GM18861 (cell line): ENCODE measurements around the gene RUNX1.

Source experiments
- ATAC-seq: cut with Tn5 transposase; IDR thresholded peaks from one replicate; pipeline ENCODE4 v1.9.1; 2021; ENCODE audit not compliant: unreplicated experiment

RUNX1 gene

DNA sequence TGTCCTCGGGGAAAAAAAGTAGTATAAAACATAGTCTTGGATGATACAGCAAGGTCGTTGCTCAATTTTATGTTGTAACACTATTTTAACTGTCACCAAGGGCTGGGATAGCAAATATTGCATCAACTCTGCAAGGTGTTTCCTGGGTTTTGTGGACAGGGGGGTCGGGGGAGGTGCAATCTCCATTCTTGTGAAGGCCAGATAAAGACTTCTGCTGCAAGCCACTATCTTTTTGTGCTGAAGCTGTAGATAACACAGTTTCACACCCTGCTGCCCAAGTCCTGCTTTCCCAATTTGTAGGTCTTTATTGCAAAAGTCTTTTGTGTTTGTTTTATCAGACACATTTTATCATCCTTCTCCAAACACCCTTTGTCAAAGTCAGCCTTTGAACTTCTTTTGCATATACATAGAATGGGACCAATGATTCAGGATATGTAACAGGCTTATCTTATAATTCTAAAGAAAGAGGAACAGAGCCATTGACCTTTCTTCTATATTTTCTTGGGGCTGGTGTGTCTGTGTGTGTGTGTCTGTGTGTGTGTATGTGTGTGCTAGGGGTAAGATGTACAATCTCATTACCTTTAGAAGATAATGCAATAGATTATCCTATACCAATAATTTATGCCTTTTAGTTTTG, 140.6 kb downstream of the RUNX1 start:
- ATAC-seq = no peak

DNA sequence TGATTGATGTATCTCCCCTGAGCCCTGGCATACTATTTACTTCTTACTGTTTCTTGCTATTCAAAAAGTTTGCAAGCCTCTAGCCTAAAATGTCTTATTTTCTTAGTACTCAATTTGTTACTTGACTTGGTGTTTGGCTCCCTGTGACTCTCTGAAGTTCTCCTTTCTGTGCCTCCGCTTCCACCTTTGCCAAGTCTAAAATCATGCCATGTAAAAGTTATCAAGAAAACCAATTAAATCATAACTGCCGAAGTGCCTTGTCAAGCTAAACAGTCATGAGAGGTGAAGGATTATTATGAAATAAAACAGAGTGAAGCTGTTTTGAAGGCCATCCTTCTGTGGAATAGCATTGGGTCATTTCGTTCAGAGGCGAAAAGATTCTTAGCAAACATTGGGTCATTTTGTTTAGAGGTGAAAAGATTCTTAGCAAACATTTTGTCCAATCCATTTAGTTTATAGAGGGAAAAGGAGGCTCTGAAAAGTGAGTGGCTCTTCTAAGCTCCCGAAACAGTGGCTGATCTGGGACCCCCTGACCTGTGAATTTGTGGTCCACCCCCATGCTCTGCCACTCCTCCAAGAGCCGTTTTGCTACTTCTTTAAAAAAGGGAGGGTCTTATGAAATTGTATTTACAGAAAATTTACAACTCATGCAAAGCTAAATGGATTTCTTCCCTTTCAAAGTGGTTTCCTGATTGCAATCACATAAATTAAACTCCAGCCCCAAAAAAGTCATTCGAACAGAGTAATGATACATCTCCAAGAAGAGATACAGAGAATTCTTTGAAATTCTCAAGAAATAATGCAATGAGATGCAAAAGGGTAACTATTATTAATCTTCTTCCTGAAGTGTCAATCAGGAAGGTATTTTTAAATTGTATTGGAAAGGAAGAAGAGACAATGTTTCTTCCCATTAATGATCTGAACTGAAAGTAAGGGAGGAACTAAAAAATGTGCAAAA, 141.4 kb downstream of the RUNX1 start:
- ATAC-seq = no peak

DNA sequence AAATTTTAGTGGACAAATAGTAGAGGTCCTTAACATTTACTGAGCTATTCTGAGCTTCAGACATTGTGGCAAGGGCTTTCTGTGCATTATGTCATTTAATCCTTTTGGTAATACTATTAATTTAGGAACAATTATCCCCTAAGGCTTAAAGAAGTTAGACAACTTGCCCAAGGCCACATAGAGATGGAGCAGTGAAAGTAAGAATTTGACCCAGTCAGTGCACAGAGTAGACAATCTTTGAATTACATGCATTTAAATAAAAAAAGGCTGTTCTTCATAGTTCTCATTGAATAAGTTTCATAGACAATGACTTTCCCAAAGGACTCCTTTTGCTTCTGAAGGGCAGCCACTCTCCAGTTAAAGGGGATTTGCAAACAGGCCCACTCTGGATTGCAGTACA, 142.7 kb downstream of the RUNX1 start:
- no peak for ATAC-seq

DNA sequence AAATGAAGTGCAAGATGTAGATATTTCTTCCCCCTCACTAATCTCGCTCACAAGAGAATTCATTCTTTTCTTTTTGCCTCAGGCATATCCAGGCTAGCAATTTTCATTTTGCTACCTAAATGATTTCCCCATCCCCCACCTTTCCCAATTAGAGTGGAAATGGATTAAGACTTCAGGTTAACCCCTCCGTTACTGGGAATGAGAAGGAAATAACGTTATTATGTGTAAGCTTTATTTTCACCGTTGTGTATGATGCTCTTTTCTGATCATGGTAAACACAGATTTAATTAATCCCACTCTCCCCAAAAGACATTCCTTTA, 143.9 kb downstream of the RUNX1 start:
- ATAC-seq = no peak

DNA sequence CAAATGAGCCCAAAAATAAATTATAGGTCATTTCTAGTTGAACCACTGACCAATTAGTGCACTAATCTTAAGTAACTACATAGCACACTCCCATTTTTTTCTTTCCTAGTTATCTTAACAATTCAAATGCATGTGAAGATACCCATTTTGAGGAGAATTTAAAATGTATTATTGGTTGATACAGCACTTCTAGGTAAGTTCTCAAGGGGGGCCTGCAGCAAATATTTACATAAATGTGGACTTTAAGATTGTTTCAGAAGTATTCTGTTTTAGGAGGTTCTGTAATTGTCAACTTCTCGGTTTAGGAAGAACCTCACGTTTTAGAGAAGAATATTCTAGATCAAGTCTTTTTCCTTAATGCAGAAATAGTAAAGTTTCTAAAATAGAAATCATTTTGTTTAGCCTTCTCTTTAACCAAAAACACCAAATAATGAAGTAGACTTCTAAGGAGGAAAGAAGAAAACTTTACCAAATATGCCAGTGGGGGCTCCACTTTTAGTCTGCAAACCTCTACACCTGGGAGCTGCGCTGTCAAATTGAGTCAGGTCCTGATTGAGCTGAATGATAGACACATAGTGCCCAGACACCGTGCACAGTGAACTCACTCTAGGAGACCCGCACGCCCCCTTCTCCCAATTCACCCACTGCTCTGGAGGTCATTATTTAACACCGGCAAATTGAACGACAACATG, 144.4 kb downstream of the RUNX1 start:
- no peak for ATAC-seq

DNA sequence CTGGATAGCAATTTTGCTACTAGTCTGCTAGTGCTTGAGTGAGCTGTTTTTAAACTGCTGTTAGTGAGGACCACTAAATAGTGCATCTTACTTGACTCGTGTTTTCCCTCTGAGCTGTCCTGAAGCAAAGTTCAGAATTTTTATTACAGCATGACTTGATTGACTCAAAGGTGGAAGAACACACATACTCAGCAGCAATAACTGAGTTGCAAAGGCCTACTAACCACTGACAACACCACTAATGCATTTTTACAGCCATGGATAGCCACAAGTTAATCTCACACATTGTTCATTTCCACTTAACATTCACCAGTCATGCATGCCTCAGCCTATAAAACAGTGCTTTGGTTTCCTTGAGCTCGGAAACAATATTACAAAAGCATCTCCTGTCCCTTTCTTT, 148.7 kb downstream of the RUNX1 start:
- no peak for ATAC-seq

DNA sequence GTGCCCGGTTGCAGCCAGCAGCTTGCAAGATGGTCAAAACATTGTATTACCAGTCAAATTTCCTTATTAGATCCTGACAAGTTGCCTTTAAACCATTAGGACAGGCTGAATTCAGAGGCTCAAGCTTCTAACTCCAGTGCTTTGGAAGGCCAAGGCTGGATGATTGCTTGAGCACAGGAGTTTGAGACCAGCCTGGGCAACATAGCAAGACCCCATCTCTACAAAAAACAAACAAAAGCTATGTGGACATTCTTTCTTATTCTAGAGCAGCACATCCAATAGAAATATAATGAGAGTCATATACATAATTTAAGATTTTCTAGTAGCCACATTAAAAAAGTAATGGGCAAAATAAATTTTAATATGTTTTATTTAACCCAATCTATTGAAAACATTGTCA, 149.3 kb downstream of the RUNX1 start:
- no peak for ATAC-seq

DNA sequence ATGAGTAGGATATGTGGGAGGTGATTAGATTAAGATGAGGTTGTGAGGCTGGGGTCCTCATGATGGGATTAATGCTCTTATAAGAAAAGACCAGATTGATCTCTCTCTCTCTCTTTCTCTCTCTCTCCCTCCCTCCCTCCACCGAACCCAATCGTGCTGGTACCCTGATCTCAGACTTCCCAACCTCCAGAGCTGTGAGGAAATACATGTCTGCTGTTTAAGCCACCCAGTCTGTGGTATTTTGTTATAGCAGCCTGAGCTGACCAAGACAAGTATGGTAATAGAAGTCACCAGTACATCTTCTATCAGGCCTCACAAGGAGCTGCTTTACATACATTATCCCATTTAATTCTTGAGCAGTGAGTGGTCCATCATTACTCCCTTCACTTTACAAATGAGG, 149.8 kb downstream of the RUNX1 start:
- no peak for ATAC-seq

DNA sequence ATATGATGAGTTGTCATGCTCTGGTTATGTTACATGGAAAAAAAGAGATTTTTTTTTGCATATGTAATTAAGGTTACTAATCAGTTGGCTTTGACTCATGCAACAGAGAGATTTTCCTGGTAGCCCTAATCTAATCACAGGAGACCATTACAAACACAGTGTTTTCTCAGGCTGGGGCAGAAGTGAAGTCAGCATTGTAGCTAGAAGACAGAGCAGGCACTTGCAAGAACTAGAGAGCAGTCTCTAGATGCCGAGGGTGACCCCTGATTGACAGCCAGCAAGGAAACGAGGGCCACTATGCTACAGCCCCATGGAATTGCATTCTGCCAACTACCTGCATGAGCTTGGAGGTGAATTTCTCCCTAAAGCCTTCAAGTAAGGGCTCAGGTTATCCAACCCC, 151.3 kb downstream of the RUNX1 start:
- no peak for ATAC-seq

DNA sequence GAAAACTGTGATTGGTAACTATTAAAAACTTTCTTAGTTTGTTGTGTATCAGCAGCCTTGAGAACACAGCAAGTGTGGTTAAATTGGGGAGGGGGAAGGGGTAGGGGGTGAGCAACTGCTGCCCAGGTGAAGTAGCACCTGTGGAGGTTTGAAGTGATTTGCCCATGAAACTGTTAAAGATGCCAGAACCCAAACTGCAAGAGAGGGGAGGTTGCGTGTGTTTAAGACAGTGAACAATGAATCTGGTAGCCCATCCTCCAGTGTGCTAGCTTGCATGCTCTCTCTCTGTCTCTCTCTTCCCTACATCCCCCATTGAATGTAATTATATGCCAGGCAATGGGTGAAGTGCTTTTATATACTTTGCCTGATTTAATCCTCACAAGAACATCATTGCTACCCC, 154.7 kb downstream of the RUNX1 start:
- ATAC-seq = no peak

DNA sequence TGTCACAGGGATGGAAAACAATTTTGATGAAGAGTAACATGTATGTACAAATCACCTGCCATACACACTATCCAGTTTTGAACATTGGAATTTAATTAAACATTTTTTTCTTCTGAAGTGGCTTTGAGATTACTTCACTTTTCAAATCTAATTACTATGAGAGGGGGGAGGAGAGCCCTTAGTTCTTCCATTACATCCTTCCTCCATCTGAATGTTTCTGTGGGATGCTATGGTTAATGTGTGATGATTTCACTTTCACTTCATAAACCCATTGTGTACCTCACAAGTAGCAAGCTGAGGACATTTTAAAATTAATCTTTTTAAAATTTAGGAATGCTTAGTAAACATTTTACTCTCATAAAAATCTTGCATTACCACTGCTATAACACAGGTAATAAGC, 156.9 kb downstream of the RUNX1 start:
- ATAC-seq = no peak

DNA sequence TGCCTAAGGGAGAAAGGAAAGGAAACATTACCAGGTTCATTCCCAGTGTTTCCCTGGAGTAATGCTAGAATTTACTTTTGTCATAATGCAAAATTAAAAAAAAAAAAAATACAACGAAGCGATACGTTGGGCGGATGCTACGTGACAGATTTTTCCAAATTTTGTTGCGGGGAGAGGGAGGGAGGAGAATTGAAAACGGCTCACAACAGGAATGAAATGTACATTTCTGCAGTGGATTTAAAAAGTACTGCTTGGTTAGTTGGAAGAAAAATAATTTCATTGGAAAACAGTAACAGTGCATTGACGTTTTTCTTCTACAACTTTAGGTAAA, 157.5 kb downstream of the RUNX1 start:
- no peak for ATAC-seq

DNA sequence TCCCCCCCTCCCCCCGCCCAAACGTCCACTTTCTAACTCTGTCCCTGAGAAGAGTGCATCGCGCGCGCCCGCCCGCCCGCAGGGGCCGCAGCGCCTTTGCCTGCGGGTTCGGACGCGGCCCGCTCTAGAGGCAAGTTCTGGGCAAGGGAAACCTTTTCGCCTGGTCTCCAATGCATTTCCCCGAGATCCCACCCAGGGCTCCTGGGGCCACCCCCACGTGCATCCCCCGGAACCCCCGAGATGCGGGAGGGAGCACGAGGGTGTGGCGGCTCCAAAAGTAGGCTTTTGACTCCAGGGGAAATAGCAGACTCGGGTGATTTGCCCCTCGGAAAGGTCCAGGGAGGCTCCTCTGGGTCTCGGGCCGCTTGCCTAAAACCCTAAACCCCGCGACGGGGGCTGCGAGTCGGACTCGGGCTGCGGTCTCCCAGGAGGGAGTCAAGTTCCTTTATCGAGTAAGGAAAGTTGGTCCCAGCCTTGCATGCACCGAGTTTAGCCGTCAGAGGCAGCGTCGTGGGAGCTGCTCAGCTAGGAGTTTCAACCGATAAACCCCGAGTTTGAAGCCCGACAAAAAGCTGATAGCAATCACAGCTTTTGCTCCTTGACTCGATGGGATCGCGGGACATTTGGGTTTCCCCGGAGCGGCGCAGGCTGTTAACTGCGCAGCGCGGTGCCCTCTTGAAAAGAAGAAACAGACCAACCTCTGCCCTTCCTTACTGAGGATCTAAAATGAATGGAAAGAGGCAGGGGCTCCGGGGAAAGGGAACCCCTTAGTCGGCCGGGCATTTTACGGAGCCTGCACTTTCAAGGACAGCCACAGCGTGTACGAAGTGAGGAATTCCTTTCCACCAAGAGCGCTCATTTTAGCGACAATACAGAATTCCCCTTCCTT, 158.1 kb downstream of the RUNX1 start:
- ATAC-seq = no peak

DNA sequence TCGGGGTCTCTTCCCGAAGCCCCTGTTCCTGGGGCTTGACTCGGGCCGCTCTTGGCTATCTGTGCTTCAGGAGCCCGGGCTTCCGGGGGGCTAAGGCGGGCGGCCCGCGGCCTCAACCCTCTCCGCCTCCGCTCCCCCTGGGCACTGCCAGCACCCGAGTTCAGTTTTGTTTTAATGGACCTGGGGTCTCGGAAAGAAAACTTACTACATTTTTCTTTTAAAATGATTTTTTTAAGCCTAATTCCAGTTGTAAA, 158.7 kb downstream of the RUNX1 start:
- no peak for ATAC-seq

DNA sequence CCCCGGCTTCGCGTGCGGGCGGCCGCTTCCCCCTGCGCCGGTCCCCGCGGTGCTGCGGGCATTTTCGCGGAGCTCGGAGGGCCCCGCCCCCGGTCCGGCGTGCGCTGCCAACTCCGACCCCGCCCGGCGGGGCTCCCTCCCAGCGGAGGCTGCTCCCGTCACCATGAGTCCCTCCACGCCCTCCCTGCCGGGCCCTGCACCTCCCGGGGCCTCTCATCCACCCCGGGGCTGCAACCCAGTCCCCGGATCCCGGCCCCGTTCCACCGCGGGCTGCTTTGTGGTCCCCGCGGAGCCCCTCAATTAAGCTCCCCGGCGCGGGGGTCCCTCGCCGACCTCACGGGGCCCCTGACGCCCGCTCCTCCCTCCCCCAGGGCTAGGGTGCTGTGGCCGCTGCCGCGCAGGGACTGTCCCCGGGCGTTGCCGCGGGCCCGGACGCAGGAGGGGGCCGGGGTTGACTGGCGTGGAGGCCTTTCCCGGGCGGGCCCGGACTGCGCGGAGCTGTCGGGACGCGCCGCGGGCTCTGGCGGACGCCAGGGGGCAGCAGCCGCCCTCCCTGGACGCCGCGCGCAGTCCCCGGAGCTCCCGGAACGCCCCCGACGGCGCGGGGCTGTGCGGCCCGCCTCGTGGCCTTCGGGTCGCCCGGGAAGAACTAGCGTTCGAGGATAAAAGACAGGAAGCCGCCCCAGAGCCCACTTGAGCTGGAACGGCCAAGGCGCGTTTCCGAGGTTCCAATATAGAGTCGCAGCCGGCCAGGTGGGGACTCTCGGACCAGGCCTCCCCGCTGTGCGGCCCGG, 159.2 kb downstream of the RUNX1 start:
- peak; percentile 26 for ATAC-seq

DNA sequence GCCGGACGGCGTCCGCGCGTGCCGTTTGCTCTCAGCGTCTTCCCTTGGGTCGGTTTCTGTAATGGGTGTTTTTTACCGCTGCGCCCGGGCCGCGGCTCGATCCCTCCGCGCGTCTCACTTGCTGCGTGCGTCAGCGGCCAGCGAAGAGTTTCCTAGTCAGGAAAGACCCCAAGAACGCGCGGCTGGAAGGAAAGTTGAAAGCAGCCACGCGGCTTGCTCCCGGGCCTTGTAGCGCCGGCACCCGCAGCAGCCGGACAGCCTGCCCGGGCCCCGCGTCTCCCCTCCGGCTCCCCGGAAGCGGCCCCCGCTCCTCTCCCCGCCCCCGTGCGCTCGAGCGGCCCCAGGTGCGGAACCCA, 159.8 kb downstream of the RUNX1 start:
- peak; percentile 1 for ATAC-seq

DNA sequence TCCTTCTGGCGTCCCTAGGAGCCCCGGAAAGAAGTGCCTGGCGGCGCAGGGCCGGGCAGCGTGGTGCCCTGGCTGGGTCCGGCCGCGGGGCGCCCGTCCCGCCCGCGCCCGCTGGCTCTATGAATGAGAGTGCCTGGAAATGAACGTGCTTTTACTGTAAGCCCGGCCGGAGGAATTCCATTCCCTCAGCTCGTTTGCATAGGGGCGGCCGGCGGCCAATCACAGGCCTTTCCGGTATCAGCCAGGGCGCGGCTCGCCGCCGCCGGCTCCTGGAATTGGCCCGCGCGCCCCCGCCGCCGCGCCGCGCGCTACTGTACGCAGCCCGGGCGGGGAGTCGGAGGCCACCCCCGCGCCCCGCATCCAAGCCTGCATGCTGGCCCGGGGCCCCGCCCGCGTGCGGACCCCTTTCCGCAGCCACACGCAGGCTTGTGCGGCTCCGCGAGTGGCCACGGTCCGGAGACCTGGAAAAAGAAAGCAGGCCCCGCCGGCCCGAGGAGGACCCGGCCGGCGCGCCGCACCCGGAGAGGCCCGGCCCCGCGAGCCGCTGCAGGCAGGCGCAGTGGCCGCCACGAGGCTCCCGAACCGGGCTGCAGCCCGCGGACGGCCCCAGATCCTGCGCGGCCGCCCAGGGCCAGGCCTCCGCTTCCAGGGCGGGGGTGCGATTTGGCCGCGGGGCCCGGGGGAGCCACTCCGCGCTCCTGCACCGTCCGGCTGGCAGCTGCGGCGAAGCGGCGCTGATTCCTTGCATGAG, 160.4 kb downstream of the RUNX1 start:
- ATAC-seq = peak; percentile 52

DNA sequence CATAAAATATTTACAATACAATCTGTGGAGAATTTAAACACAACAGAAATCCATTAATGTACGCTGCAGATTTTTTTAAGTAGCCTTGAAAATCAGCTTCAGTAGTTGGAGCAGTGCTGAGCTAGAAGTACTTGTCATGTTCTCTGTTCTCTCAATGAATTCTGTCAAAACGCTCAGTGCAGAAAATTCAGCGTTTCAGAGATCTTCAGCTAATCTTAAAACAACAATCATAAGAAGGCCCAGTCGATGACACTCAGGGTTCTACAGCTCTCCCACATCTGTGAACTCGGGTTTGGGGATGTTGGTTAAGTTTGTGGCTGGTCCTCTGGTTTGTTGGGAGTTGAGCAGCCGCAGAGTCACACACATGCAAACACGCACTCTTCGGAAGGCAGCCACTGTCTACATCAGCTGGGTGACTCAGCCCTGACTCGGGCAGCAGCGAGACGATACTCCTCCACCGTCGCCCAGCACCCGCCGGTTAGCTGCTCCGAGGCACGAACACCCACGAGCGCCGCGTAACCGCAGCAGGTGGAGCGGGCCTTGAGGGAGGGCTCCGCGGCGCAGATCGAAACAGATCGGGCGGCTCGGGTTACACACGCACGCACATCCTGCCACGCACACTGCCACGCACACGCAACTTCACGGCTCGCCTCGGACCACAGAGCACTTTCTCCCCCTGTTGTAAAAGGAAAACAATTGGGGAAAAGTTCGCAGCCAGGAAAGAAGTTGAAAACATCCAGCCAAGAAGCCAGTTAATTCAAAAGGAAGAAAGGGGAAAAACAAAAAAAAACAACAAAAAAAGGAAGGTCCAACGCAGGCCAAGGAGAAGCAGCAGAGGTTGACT, 161.2 kb downstream of the RUNX1 start:
- ATAC-seq = peak; percentile 38

DNA sequence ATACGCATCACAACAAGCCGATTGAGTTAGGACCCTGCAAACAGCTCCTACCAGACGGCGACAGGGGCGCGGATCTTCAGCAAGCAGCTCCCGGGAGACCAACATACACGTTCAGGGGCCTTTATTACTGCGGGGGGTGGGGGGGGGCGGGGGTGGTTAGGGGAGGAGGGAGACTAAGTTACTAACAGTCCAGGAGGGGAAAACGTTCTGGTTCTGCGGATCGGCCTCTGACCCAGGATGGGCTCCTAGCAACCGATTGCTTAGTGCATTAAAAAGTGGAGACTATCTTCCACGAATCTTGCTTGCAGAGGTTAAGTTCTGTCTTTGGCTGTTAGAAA, 162.0 kb downstream of the RUNX1 start:
- no peak for ATAC-seq
